Anterior cingulate cortex (tissue), 58 donors: ENCODE measurements around the gene BTBD16.

Source experiments
- DNase-seq, 58 donors: peaks; one replicate each; lab custom pipeline; 2025; lab: John Stamatoyannopoulos, UW

Gene BTBD16

DNA sequence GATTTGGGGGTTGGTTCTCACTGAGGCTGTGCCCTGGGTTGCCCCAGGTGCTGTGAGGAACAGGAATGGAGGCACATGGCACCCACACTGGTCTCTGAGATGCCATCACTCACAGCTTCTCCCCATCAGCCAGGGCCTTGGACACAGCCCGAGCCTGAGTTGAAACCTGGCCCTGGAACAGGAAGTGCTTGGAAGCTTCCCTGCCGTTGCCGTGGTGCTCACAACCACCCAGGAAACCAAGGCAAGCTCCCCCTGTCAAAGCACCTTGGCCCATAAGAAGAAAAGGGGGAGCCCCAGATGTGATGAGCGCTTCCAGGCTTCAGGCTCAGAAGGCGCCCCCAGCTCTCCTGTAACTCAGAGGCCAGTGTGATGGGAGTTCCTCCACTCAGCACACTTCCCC lies at the start of gene BTBD16:
Gene BTBD16 (plus strand): TSS at position 221 of the 400 bp plus-strand sequence. CDS start 3,786 bp downstream, outside the sequence.
- peak in 3 of 58 donors; percentile 4 to 12 (median 6) for DNase-seq

DNA sequence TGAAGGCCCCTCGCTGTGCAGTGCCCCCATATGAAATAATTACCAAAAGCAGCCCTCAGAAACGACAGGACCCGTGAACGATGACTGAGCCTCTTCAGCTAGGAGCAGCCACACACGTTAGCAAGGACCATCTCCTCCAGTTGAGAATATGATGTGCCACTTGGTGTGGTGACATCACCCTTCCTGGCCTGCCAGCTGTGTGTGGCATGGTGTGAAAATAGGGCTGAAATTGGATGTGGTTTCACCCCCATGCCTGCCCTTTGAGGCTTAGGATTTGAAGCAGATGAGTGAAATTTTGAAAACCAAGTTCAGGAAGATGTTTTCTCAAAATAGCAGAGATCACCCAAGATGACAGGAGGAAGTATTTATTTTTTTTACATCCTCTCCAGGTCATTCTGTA lies 49.1 kb upstream of the BTBD16 start:
- no peak for DNase-seq

DNA sequence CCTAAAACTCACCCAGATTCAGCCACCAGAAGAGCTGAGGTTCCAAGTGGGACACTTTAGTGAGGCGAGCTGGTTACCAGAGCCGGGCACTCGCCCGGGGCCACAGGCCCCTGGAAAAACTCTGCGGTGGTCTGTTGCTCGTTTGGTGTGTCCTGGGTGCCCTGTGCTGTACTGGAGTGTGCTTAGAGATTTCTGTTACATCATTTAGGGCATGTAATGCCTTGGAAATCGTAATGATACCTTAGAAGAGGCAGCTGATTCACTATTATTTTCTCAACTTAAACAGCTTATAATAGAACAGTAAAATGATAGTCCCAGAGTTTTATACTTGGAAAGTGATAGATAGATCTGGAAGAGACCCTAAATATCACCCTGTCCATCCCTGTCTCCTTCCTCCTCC lies 48.5 kb upstream of the BTBD16 start:
- DNase-seq = no peak

DNA sequence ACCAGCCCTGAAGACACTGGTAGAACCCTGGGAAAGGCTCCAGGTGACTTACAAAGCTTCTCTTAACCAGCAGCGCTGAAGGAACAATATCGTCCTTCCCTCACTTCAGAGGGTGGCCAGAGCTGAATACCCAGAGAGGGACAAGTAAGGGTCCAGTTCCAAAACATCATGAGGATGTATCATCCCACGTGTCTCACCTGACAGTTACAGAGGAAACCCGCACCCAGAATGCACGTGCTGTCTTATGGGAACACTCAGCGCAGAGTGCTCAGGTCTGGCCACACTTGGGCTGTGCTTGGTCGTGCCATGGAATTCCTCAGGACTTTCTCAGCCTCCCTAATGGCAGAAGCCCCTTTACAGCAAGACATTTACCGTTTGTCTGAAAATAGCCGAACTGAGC lies 46.9 kb upstream of the BTBD16 start:
- DNase-seq = no peak

- no peak for DNase-seq
Measured at GRCh38 chr10:122225330-122225729, 45.8 kb upstream of the BTBD16 start.

DNA sequence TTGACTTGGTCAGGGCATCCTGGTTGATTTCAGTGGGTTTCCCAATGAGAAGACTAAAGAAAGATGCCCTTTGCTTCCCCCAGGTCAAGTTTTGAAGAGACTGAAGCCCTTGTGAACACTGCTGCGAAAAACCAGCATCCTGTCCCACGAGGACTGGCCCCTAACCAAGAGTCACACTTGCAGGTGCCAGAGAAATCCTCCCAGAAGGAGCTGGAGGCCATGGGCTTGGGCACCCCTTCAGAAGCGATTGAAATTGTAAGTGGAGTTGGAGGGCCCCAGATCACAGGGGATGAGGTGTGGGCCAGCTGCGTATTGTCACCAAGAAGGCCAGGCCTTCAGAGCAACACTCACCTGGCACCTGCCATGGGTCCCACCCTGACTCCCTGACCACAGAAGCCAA lies 43.3 kb upstream of the BTBD16 start:
- DNase-seq = no peak

DNA sequence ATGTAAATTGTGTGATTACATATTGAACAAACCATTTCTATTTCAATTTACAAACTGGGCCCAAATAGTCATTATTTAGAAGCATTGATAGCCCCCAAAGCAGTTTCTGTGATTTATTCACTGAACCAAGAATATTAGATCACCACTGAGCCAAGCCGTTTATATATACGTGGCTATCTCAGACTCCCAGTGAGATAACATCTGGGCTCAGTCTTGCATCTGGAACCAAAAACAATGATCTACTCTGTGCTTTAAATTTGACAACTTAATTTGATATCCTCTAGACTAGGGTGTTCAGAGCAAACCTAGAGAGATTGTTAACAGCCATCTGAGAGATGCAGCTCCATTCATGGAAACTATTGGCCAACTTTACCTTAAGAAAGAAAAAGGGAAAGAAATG lies 41.4 kb upstream of the BTBD16 start:
- DNase-seq = no peak

DNA sequence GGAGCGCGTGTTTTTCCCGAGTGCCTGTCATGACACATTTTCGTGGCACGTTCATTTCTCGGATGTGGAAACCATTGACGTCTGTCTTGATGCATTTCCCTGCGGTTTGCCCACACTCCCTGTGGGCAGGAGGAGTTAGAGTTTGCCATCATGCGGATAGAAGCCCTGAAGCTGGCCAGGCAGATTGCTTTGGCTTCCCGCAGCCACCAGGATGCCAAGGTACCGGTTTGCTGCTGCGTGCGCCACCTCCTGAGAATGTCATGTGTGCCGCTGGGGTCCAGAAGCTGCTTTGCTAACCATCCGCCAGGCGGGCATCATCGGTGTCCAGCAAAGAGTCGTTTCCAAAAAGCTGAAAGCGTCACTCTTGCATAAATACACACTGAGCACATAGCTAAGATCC lies 40.9 kb upstream of the BTBD16 start:
- DNase-seq = no peak

DNA sequence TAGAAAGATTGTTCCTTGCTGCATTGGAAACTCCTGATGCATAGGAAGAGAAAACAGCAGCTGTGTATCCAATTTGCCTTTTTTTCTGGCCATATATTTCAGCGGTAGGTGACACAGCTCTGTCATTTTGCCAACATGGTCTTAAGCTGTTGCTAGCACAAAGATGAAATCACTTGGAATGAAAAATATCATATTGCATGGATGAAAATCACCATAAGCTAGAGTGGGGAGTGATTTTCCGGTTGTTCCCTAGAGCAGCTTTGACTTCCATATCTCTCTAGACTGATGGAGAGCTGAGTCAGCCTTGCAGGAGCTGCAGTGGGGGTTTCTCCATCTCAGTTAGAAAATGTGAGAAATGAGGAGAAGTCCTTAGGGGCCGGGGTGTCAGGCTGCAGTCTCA lies 38.3 kb upstream of the BTBD16 start:
- DNase-seq = peak in 9 of 58 donors; percentile 5 to 47 (median 13)

DNA sequence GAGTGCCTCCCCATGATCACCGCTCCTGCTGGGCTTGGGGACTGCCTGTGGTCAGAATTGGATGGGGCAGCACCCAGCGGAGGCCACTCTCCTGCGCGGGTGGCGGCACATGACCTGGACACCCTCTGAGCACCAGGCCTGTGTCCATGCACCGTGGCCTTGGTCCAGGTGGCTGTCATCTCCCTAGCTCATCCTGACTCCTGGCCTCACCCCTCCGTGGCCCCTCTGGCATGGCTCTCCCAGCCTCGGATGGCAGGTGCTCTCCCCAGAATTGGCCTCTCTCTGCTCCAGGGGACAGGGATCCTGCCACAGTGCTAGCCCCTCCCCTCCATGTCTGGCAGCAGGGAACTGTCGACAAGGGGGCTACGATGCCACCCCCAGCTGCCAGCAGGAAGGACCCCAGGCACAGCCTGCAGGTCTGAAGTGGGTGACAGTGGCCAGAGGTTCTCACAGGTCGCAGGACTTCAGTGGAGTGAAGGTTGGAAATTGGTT lies 37.2 kb upstream of the BTBD16 start:
- DNase-seq = peak in 1 of 58 donors; percentile 9

- DNase-seq = no peak
Measured at GRCh38 chr10:122234416-122234815, 36.7 kb upstream of the BTBD16 start.

GRCh38 chr10:122236690-122237306 lies 34.3 kb upstream of the BTBD16 start:
- no peak for DNase-seq

DNA sequence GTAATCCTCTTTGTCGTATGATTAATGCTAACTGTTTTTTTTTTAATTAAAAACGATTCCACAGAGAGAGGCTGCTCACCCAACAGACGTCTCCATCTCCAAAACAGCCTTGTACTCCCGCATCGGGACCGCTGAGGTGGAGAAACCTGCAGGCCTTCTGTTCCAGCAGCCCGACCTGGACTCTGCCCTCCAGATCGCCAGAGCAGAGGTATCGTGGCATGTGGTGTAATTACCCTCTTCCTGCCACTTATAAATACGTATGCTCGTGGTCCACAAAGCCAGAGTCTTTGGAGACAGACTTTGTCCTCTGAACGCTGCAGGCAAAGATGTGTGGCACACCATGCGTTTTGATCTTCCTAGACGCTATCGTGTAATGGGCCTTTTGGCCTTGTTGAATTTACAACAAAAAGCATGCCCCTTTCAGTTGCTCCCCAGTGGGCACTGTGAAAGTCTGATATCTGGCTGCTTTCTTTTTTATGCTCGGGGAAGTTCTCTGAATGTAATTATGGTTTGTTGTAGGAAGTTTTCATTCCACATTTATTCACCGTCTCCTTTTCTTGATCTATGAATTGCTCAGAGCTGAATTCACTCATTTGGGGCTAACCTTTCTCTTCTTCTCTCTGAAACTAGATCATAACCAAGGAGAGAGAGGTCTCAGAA lies 33.6 kb upstream of the BTBD16 start:
- DNase-seq = no peak

- no peak for DNase-seq
Measured at GRCh38 chr10:122239578-122240257, 31.4 kb upstream of the BTBD16 start.

DNA sequence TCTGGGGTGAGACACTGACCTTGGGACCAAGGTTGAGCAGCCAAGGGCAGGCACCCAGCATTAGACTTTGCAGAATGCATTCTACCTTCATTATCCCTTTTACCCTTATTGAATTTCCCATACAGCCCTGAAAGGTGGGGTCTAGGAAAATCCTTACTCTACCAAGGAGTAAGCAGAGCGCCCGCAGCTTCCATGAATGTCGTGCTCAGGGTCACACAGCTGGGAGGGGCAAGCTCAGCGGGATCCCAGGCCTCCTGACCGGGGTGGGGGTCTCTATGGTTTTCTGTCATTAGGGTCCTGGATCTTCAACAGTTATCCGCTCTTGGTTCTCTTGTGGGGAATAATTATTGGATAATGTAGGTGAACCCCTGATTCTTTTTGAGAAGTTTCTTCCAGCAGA lies 30.7 kb upstream of the BTBD16 start:
- no peak for DNase-seq

DNA sequence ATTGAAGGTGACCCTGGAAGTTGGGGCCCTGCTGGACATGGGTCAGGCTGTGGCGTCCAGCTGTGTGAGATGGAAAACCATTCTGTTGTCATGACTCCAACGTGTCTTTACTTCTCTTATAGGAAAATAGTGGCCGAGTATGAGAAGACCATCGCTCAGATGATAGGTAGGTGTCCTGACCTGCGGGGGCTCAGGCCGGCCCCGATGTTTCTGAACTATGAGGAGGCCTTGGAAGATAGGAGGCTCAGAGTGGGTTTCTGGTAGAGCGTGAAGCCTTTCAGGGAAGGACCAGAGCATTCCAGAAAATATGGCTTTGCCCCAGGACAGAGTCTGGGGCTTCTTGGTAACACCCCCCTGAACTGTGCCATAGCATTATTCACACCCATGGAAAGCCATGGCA lies 29.3 kb upstream of the BTBD16 start:
- DNase-seq = no peak

DNA sequence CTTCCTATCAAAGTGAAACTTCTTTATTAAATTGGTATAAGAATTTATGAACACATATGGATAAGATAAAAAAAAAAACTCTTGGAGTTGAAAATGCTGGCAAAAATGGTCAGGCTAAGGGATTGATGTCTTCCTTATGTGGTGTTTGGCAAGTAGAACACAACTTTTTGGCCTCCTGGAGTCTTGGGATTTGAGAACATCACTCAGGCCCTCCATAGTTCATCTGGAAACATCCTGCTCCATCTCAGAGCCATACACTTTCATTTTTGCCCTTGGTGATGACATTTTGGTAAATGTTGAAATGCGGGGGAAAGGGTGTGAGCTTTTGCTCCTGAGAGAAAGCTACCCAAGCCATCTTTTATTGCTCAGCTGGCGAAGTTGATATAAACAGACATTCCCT lies 27.5 kb upstream of the BTBD16 start:
- DNase-seq = no peak

- DNase-seq = no peak
Measured at GRCh38 chr10:122244001-122244975, 26.8 kb upstream of the BTBD16 start.

GRCh38 chr10:122245136-122245535 lies 26.0 kb upstream of the BTBD16 start:
- no peak for DNase-seq

GRCh38 chr10:122245897-122246296 lies 25.2 kb upstream of the BTBD16 start:
- DNase-seq = no peak
